HS-5 (cell line): ENCODE measurements around the gene RELT.

Source experiments
- DNase-seq: peaks from one replicate; pipeline ENCODE4 v3.0.0-alpha.2; 2012; ENCODE audit warnings: low read depth

Gene RELT

DNA sequence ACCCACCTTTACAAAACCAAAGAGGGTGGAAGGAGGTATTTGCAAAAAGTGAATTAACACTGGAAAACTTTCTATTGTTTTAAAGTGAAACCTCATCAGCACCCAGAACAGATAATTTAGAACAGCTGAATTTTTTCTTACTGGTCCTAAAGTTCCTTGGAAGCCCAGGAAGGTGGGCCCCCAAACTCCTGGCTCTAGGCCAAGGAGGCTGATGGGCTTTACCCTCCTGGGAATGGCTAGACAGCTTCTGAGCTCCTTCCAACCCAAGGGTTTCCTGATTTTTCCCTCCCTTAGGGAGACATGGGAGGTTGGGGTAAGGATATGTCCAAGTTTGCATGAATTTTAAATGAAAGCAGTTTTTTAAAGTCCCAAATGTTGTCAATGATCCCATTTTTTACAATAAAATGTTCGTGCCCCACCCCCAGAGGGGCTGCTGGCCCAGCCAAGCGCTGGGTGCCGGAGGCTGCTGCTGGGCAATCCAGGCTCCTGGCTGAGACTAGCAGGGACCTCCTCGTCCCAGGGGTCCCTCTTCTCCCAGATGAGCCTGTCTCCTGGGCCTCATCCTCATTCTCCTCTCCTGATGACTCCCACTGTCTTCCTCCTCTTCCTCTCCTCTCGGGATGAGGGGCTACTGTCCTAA lies 28.4 kb downstream of the RELT start:
- no peak for DNase-seq

GRCh38 chr11:73405146-73405510 lies 28.9 kb downstream of the RELT start:
- DNase-seq, result no peak

DNA sequence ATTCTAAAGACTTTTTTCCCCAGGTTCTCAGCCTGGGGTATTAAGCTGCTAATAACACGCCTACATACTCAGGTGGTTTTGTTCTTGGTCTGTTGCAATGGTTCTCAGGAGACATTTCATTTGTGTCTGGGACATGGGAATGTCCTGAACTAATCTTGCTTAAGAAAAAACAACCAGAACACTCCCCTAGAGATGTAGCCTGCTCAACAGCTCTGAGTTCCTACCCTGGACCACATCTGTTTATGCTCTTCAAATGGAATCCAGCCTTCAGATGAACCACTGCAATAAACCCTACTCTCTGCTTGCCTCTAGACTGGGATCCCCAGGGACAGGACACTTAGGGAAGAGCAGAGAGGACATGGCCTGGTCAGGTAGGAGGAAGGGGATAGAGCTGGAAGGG lies 29.9 kb downstream of the RELT start:
- DNase-seq, result no peak

GRCh38 chr11:73406619-73407018 lies 30.4 kb downstream of the RELT start:
- no peak for DNase-seq

GRCh38 chr11:73409431-73409830 lies 33.2 kb downstream of the RELT start:
- DNase-seq, result no peak

GRCh38 chr11:73410627-73411026 lies 34.4 kb downstream of the RELT start:
- DNase-seq, result peak; percentile 19

DNA sequence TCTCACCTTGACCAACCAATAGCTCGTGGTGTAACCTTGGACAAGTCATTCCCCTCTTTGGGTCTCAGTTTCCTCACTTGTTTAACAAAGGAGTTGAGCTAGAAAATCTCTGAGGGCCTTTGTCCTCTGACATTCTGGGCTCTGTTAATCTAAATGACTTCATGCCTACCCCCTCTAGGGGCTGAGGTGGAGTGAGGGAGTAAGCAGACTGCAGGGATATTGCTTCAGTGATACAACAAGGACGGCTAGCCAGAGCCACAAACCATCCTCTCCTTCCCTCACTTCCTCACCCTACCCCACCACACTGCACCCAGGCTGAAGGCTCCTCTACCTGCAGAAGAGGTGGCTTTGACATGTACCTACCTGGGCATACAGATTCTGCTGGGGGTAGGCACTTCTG lies 34.8 kb downstream of the RELT start:
- no peak for DNase-seq

DNA sequence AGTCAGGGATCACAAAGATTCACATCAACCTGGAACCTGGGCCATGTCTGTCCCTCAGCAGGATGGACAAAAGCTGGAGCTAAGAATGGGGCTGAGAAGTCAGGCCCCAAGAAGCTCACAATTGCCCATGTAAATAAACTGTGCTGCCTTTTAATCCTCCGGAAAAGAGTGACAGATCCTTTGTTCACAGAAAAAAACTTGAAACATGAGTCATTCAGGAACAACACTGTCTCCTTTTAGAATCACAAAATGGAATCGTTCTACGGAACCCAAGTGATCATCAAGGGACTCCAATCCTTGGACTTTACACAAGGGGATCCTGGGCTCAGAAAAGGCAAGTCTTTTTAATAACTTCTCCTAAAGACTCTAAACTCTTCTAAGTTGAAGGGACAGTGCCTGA lies 36.1 kb downstream of the RELT start:
- no peak for DNase-seq

DNA sequence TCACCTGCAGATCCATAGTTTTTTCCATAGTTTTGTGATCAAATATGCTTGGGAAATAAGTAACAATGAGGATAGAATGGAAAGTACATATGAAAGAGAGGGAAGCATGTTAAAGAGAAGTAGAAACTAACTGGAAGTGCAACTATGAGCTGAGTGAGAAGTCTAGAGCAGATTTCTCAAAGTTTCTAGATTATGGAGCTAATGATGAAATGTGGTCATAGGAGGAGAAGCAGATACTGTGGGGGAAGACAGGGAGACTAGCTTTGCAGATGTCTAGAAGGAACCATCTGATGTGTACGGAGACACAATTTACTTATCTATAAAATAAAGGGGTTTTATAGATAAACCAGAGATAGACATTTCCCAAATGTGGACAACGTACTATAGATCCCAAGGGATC lies 37.1 kb downstream of the RELT start:
- no peak for DNase-seq

- DNase-seq, result no peak
Observed at GRCh38 chr11:73414977-73415651, 38.9 kb downstream of the RELT start.

GRCh38 chr11:73415854-73416615 lies 39.8 kb downstream of the RELT start:
- DNase-seq, result peak; percentile 62

- peak; percentile 31 for DNase-seq
Observed at GRCh38 chr11:73416786-73417185, 40.6 kb downstream of the RELT start.

- DNase-seq, result no peak
Observed at GRCh38 chr11:73420136-73420535, 43.9 kb downstream of the RELT start.

GRCh38 chr11:73422886-73423285 lies 46.7 kb downstream of the RELT start:
- DNase-seq, result no peak

DNA sequence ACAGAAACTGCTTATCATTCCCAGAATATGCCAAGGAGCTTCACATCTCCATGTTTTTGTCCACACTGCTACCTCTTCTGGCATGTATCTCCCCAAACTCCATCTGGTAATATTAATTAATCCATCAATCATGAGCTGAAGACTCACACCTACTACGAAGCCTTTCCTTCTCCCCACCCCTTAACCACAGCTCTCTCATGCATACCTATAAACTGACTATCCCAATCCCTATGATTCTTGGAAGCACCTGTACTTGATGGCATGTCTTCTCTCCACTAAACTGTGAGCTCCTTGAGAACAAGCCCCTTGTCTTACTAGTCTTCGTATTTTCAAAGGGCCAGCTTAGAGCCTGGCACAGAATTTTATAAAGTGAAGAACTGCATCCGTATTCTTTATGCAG lies 47.3 kb downstream of the RELT start:
- DNase-seq, result no peak

DNA sequence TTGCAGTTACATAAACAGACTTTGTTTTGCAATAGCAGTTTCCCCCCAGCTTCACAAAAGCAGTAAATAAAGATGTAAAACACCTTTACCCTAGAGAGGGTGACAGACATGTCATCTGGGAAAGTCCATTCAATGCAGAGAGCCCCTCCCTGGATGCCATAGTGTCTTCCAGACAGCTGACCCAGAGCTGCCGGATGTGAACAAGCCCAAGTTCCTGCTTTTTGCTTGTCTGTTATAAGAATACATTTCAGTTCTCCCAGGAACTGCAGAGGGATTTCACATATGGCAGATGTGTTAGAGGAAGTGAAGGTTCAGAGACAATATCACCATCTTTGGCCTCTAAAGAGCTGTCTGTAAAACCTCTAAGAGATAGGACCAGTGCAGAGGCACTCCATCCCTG lies 48.9 kb downstream of the RELT start:
- DNase-seq, result no peak

DNA sequence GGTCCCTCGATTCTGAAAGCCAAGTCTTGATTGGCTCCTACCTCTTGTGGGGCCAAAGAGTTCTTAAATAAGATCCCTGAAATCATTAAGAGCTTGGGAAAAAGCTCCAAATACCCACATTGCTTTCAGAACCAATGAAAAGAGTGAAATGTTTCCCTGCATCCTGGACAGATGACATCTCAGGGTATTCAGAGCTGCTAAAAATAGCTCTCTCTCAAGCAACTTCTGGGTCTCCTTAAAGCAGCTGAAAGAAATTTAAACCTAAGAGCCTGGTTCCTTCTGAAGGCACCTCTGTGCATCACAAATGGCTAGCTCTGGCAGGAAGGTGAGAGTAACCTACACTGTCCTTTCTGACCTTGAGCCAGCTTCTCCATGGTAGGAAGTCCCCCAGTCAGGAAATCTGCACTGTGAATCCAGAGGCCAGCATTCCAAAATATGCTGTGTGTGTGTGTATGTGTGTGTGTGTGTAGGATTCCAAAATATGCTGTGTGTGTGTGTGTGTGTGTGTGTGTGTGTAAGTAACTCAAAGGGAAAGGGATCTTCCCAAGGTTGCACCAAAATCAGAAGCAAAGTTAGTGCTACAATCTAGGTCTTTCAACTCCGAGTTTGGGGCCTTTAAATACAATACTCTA lies 50.1 kb downstream of the RELT start:
- DNase-seq, result no peak

DNA sequence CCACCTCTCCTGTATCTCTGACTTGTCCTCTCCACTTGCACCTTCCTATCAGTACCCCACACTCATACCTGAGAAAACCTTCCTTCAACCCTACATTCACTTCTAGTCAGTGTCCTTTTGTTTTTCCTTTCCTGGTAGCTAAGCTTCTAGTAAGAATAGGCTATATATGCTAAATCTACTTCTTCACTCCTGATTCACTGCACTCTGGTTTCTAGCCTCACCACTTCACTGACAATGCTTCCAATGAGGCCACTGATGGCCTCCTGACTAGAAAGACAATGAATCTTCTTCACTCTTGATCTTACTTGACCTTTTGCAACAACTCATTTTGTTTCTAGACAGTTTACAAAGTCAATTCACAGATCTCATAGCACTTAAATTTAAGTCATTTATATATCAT lies 52.0 kb downstream of the RELT start:
- DNase-seq, result no peak

GRCh38 chr11:73428699-73429098 lies 52.5 kb downstream of the RELT start:
- DNase-seq, result no peak

DNA sequence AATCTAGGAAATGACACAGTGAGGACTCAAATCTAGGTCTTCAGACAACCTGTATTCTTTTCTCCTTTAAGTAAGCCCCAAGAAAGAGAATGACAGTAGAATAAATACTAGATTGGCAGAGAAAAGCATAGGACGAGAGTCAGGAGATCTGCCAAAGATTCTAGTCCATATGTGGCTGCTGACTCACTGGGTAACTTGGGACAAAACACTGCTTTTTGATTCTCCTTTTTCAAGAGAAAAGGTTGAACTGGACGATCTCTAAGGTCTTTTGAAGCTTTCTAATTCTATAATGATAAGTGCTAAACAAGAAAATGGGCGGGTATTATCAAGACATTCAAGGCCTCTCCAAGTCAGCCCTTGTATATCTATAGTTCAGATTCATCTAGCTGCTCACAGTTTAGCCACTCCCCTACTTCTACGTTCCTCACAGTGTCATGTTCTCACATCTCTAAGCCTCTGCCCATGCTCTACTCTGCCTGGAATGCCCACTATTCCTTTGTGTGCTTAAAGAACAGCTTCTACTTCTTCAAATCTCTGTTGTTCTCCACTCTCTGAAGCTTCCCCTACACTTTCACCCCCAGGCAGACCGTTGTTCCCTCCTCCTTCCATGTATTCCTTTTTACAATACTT lies 53.0 kb downstream of the RELT start:
- no peak for DNase-seq

DNA sequence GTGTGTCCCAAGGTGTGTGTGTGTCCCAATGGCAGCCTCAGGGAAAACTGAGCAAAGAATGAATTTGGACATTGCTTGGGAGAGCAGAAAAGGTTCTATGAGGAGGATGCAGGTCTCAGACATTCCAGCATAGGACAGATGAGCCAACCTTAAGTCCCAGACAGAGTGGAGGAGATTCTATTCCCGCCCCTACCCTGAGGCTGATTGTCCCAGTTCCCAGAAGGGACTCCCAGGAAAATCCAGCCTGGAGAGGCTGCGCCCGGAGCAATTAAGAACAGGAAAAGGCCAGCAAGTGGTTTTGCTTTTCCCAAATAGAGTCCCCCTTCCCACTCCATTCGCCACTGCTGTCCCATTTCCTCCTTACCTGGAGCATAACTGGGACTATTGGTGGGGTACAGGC lies 54.1 kb downstream of the RELT start:
- DNase-seq, result no peak

- no peak for DNase-seq
Observed at GRCh38 chr11:73431396-73431795, 55.2 kb downstream of the RELT start.
